SK-N-SH (cell line): ENCODE measurements around the gene PEX14. TPM values are rescaled to one million over a fixed set of nuclear protein-coding genes. Genes with fewer than 3 reads are reported as not detected.

Experiments used
- CTCF ChIA-PET: fragments of 300-600, 350-600 bp; formaldehyde crosslinking; extraction: SDS; loops from one replicate; lab custom pipeline; 2021; lab: Yijun Ruan, JAX
- POLR2A ChIA-PET: fragments of 350-600 bp; sonication (Branson Sonifier 250); formaldehyde crosslinking; extraction: SDS; loops from one replicate; lab custom pipeline; 2020; ENCODE audit warnings: antibody characterized with exemption, inconsistent platforms; lab: Yijun Ruan, JAX
- DNase-seq: peaks from one replicate; pipeline ENCODE4 v3.0.0; 2012
- H2AFZ ChIP-seq: fragments of 200-600 bp; sonication (generic); 2 replicates; pipeline ENCODE4 v1.8.1; 2016; ENCODE audit warnings: antibody characterized with exemption, mild to moderate bottlenecking, low read depth
- H3F3A ChIP-seq: fragments of 200-600 bp; sonication (generic); replicated peaks from 2 replicates; pipeline ENCODE3; 2016; ENCODE audit warnings: antibody characterized with exemption, mild to moderate bottlenecking; ENCODE audit not compliant: insufficient read depth
- H3K27ac ChIP-seq, 2 experiments: fragments of 200-500 bp in 1 of 2; fragments of 200-600 bp in 1 of 2; sonication (Bioruptor generic) in 1 of 2; sonication (generic), shearing (Covaris generic) in 1 of 2; 2 replicates each; pipeline versions ENCODE4 v1.5.1 to v1.6.1; 2014 to 2016; ENCODE audit warnings: low read depth in 2 of 2, inconsistent platforms in 1 of 2, low read length in 1 of 2, mild to moderate bottlenecking in 1 of 2, mixed read lengths in 1 of 2
- H3K27me3 ChIP-seq: fragments of 200-600 bp; sonication (generic), shearing (Covaris generic); 2 replicates; pipeline ENCODE4 v1.6.1; 2016; ENCODE audit warnings: mixed run types; ENCODE audit not compliant: insufficient read depth
- H3K36me3 ChIP-seq, 2 experiments: fragments of 200-500 bp in 1 of 2; fragments of 200-600 bp in 1 of 2; sonication (Bioruptor generic) in 1 of 2; sonication (generic) in 1 of 2; replicated peaks in 1 of 2; 2 replicates each; pipeline versions ENCODE3 to v1.5.1; 2014 to 2016; ENCODE audit warnings: low read length in 1 of 2, mild to moderate bottlenecking in 1 of 2; ENCODE audit not compliant: insufficient read depth in 2 of 2, control insufficient read depth in 1 of 2
- H3K4me1 ChIP-seq, 2 experiments: fragments of 200-500 bp in 1 of 2; fragments of 200-600 bp in 1 of 2; sonication (Bioruptor generic) in 1 of 2; sonication (generic), shearing (Covaris generic) in 1 of 2; 2 replicates each; pipeline versions ENCODE4 v1.5.1 to v1.6.1; 2014 to 2016; ENCODE audit warnings: low read depth in 1 of 2, low read length in 1 of 2, mixed run types in 1 of 2; ENCODE audit not compliant: insufficient read depth in 2 of 2, control insufficient read depth in 1 of 2
- H3K4me2 ChIP-seq: fragments of 200-600 bp; sonication (generic), shearing (Covaris generic); 2 replicates; pipeline ENCODE4 v1.6.1; 2017; ENCODE audit warnings: mixed run types
- H3K4me3 ChIP-seq, 2 experiments: fragments of 200-500 bp in 1 of 2; fragments of 200-600 bp in 1 of 2; sonication (Bioruptor generic) in 1 of 2; sonication (generic), shearing (Covaris generic) in 1 of 2; 2 replicates each; pipeline versions ENCODE4 v1.5.1 to v1.8.1; 2014 to 2016; ENCODE audit warnings: low read depth in 2 of 2, inconsistent platforms in 1 of 2, low read length in 1 of 2, mild to moderate bottlenecking in 1 of 2, mixed read lengths in 1 of 2, moderate library complexity in 1 of 2
- H3K79me2 ChIP-seq: fragments of 200-600 bp; sonication (generic); 2 replicates; pipeline ENCODE4 v1.8.1; 2017; ENCODE audit warnings: mild to moderate bottlenecking; ENCODE audit not compliant: insufficient read depth
- H3K9ac ChIP-seq: fragments of 200-600 bp; sonication (generic); 2 replicates; pipeline ENCODE4 v1.6.1; 2017; ENCODE audit warnings: mixed run types
- H3K9me2 ChIP-seq: fragments of 200-600 bp; sonication (generic); 2 replicates; pipeline ENCODE4 v1.6.1; 2017; ENCODE audit warnings: mixed run types
- H3K9me3 ChIP-seq: fragments of 200-600 bp; sonication (generic); 2 replicates; pipeline ENCODE4 v1.6.1; 2017; ENCODE audit warnings: mixed run types, mild to moderate bottlenecking, moderate library complexity
- H4K20me1 ChIP-seq: fragments of 200-600 bp; sonication (generic); 2 replicates; pipeline ENCODE4 v1.6.1; 2017; ENCODE audit warnings: mild to moderate bottlenecking, mixed run types; ENCODE audit not compliant: insufficient read depth
- CTCF ChIP-seq: fragments of 200-600 bp; sonication (generic); IDR thresholded peaks from 2 replicates; pipeline ENCODE4 v1.6.1; 2017; ENCODE audit warnings: antibody characterized with exemption, mild to moderate bottlenecking, moderate library complexity
- ELF1 ChIP-seq: IDR thresholded peaks from 2 replicates; pipeline ENCODE4 v1.4.0; 2012
- FOSL2 ChIP-seq: IDR thresholded peaks from 2 replicates; pipeline ENCODE4 v1.4.0; 2012; ENCODE audit warnings: low read depth, mild to moderate bottlenecking, moderate library complexity, borderline replicate concordance
- FOXM1 ChIP-seq: IDR thresholded peaks from 2 replicates; pipeline ENCODE4 v1.4.0; 2012; ENCODE audit warnings: low read depth, mild to moderate bottlenecking
- GATA2 ChIP-seq: sonication (generic); formaldehyde crosslinking; IDR thresholded peaks from 2 replicates; pipeline ENCODE4 v1.5.0; 2020; ENCODE audit warnings: mild to moderate bottlenecking, missing genetic modification reagents
- IRF3 ChIP-seq: fragments of 150-350 bp; IDR thresholded peaks from 2 replicates; pipeline ENCODE4 v1.6.1; 2016; ENCODE audit warnings: mild to moderate bottlenecking, low read depth, low read length
- JUND ChIP-seq: IDR thresholded peaks from 2 replicates; pipeline ENCODE4 v1.4.0; 2012
- PBX3 ChIP-seq: IDR thresholded peaks from 2 replicates; pipeline ENCODE4; 2012
- POLR2AphosphoS5 ChIP-seq: IDR thresholded peaks from 2 replicates; pipeline ENCODE4 v1.6.1; 2012; ENCODE audit warnings: low read depth, low read length
- RCOR1 ChIP-seq: fragments of 150-350 bp; IDR thresholded peaks from 2 replicates; pipeline ENCODE4 v1.6.1; 2017; ENCODE audit warnings: antibody characterized with exemption, low read length
- RFX5 ChIP-seq: IDR thresholded peaks from 2 replicates; pipeline ENCODE4 v1.6.1; 2012; ENCODE audit warnings: mild to moderate bottlenecking, improper control_type of control experiment, low read length
- RXRA ChIP-seq: IDR thresholded peaks from 2 replicates; pipeline ENCODE4 v1.4.0; 2012; ENCODE audit warnings: low read depth, mild to moderate bottlenecking, borderline replicate concordance
- USF2 ChIP-seq: fragments of 150-350 bp; IDR thresholded peaks from 2 replicates; pipeline ENCODE4 v1.6.1; 2017; ENCODE audit warnings: antibody characterized with exemption, low read length, low read depth, borderline replicate concordance
- ZBTB33 ChIP-seq: IDR thresholded peaks from 2 replicates; pipeline ENCODE4 v1.4.0; 2012; ENCODE audit warnings: low read depth, borderline replicate concordance
- WGBS: methylation state at CpG from one replicate; pipeline ENCODE4 v1.1.6; 2017; ENCODE audit warnings: low lambda C conversion rate; 5-methylcytosine and 5-hydroxymethylcytosine counted together
- polyA plus RNA-seq, 3 experiments: library from polyadenylated mRNA; depleted of rRNA; stranded (reverse); fragments of >200 nt; gene quantifications; 2 replicates each; pipeline ENCODE4 v1.2.3, GENCODE V29; 2012

PEX14 gene
- polyA plus RNA-seq, 1 of the 3 experiments (the other 2 are of a cell fraction): 36.2 TPM

- peaks cover 3 to 9% of the 10 kb centered on the region in 2 experiments; a peak in 1 of 4 replicates for H3K4me1 ChIP-seq
- peak overlapping the region; percentile 68 to 82 for H3K4me3 ChIP-seq
- no peaks in the 10 kb centered on the region for H3K9me3 ChIP-seq
- H3K27ac ChIP-seq: peak overlapping the region; percentile 67 to 85; a peak in 3 of 4 replicates
- no peak for DNase-seq
- H3F3A ChIP-seq: no peaks in the 10 kb centered on the region
- ChIA-PET POLR2A (interaction anchor here (0.8 to 2.0 kb wide), 3 partner anchors 22 to 63 kb away, joined by 3 to 11 read pairs (median 5); no protein-coding TSS in a partner anchor), CTCF (interaction anchor here (0.6 to 10.8 kb wide), 19 partner anchors 10 to 557 kb away, joined by 3 to 203 read pairs (median 5); partner anchors contain the start of genes DFFA, KIF1B and PGD)
- WGBS: 36% methylated on average over 29 of the region's 30 CpGs
- peaks cover 18% of the 10 kb centered on the region for H3K79me2 ChIP-seq
- TF ChIP-seq RFX5 (no peak), RXRA (no peak)
- peak overlapping the region; percentile 81; the same call in 1 of the 2 replicates for H2AFZ ChIP-seq
- no peaks in the 10 kb centered on the region for H3K27me3 ChIP-seq
- H3K4me2 ChIP-seq: peak overlapping the region; percentile 91
- no peaks in the 10 kb centered on the region for H3K9me2 ChIP-seq
- no peaks in the 10 kb centered on the region for H4K20me1 ChIP-seq
- peak overlapping the region; percentile 72 for H3K9ac ChIP-seq
- H3K36me3 ChIP-seq: peaks cover 0 to 3% of the 10 kb centered on the region in 2 experiments
Measured at GRCh38 chr1:10431070-10431730, 43.5 kb upstream of the PEX14 start.

- 80% methylated on average over 7 of the region's 14 CpGs for WGBS
- Histone ChIP-seq H4K20me1 (no peaks in the 10 kb centered on the region), H3K27ac (no peak overlapping the region), H3K4me2 (no peak overlapping the region), H3K4me1 (peaks cover 8 to 9% of the 10 kb centered on the region in 2 experiments; a peak in 2 of 4 replicates), H3K79me2 (peaks cover 18% of the 10 kb centered on the region), H3K27me3 (no peaks in the 10 kb centered on the region), H3F3A (peaks cover 4% of the 10 kb centered on the region), H3K9me2 (no peaks in the 10 kb centered on the region), H2AFZ (no peak overlapping the region), H3K4me3 (no peak overlapping the region), H3K36me3 (peaks cover 0 to 3% of the 10 kb centered on the region in 2 experiments), H3K9me3 (no peaks in the 10 kb centered on the region), H3K9ac (no peak overlapping the region)
- CTCF ChIA-PET: interaction anchor here (1.8 to 10.8 kb wide), 2 partner anchors 42 to 61 kb away, joined by 4 to 203 read pairs; partner anchors contain the start of gene PEX14
- POLR2A ChIA-PET: no interaction called here
- no peak for DNase-seq
- TF ChIP-seq PBX3: no peak
- TF ChIP-seq RCOR1: no peak
- no peak for TF ChIP-seq GATA2 (CRISPR knock-in tag)
- TF ChIP-seq RFX5: no peak
- TF ChIP-seq FOXM1: no peak
- no peak for TF ChIP-seq ZBTB33
- no peak for TF ChIP-seq IRF3
- no peak for TF ChIP-seq USF2
- TF ChIP-seq JUND: no peak
- no peak for TF ChIP-seq ELF1
- no peak for TF ChIP-seq FOSL2
- no peak for TF ChIP-seq POLR2AphosphoS5
- TF ChIP-seq CTCF: no peak
Measured at GRCh38 chr1:10432910-10433700, 41.6 kb upstream of the PEX14 start.
